ENCODE measurements around the gene PANX3.

PANX3 gene

GRCh38 chr11:124622531-124623451 is 11.6 kb downstream of the PANX3 start, which contains the start of gene TBRG1:
TSS of gene TBRG1 (plus strand) at chr11:124622864. CDS start at chr11:124623084, 220 bp downstream.
- DNase-seq = peak; percentile 76

GRCh38 chr11:124623861-124624525 is 12.8 kb downstream of the PANX3 start:
- DNase-seq = no peak

GRCh38 chr11:124625504-124626168 is 14.4 kb downstream of the PANX3 start:
- no peak for DNase-seq

GRCh38 chr11:124627546-124627945 is 16.3 kb downstream of the PANX3 start:
- DNase-seq = no peak

- no peak for DNase-seq
Measured at GRCh38 chr11:124629961-124630360, 18.7 kb downstream of the PANX3 start.

- no peak for DNase-seq
Measured at GRCh38 chr11:124633355-124633754, 22.1 kb downstream of the PANX3 start.

GRCh38 chr11:124635932-124636331 is 24.7 kb downstream of the PANX3 start:
- DNase-seq = no peak

GRCh38 chr11:124638500-124638899 is 27.3 kb downstream of the PANX3 start:
- DNase-seq = no peak

GRCh38 chr11:124639186-124639585 is 28.0 kb downstream of the PANX3 start:
- DNase-seq = no peak

GRCh38 chr11:124640666-124641065 is 29.4 kb downstream of the PANX3 start:
- no peak for DNase-seq

GRCh38 chr11:124642628-124643027 is 31.4 kb downstream of the PANX3 start:
- DNase-seq = no peak

- no peak for DNase-seq
Measured at GRCh38 chr11:124643042-124643604, 31.9 kb downstream of the PANX3 start.

- no peak for DNase-seq
Measured at GRCh38 chr11:124643605-124644425, 32.6 kb downstream of the PANX3 start.

GRCh38 chr11:124644426-124645280 is 33.4 kb downstream of the PANX3 start:
- peak; percentile 21 for DNase-seq

GRCh38 chr11:124646148-124646547 is 34.9 kb downstream of the PANX3 start:
- DNase-seq = no peak

GRCh38 chr11:124648610-124649009 is 37.4 kb downstream of the PANX3 start:
- no peak for DNase-seq

GRCh38 chr11:124656774-124657630 is 45.8 kb downstream of the PANX3 start:
- no peak for DNase-seq

GRCh38 chr11:124657904-124658303 is 46.7 kb downstream of the PANX3 start:
- no peak for DNase-seq

GRCh38 chr11:124658501-124658900 is 47.3 kb downstream of the PANX3 start:
- no peak for DNase-seq

- DNase-seq = no peak
Measured at GRCh38 chr11:124658986-124659385, 47.8 kb downstream of the PANX3 start.

Measured in stimulated activated CD4-positive, alpha-beta T cell treated with anti-CD3 and anti-CD28 coated beads, Interleukin-12 subunit alpha, Interleukin-12 subunit beta, amount 100 ng/mL, for 4 hours (primary cell).